OCI-LY1 (cell line): ENCODE data around the gene BICDL2.

Source experiments
- CTCF ChIP-seq: fragments of 200-600 bp; sonication (generic), shearing (Covaris generic); IDR thresholded peaks from 2 replicates; pipeline ENCODE4 v1.5.1; 2017; ENCODE audit warnings: mild to moderate bottlenecking, antibody characterized with exemption, low read length, moderate library complexity, mixed read lengths
- EZH2 ChIP-seq: fragments of 200-600 bp; sonication (generic), shearing (Covaris generic); IDR thresholded peaks from 2 replicates; pipeline ENCODE4 v1.8.0; 2017; ENCODE audit warnings: borderline replicate concordance, mixed run types, mild to moderate bottlenecking, antibody characterized with exemption, low read length, moderate library complexity, mixed read lengths

- no peak for TF ChIP-seq EZH2
- TF ChIP-seq CTCF = no peak
Measured at GRCh38 chr16:3062553-3062952, 25.8 kb upstream of the BICDL2 start.
